Transverse colon (tissue), 4 donors: ENCODE measurements around the gene INTS11. TPM values are rescaled to one million over a fixed set of nuclear protein-coding genes. Genes with fewer than 3 reads are reported as not detected.

Experiments used
- DNase-seq: peaks from one replicate; pipeline ENCODE4 v3.0.0-alpha.2; 2019
- H3K27ac ChIP-seq, 4 donors: fragments of 200-600 bp; sonication (generic); 2 replicates each; pipeline ENCODE4 v1.5.1; 2016 to 2018; ENCODE audit warnings: inconsistent platforms in 4 of 4
- H3K27me3 ChIP-seq: fragments of 200-600 bp; sonication (generic); 2 replicates; pipeline ENCODE4 v1.5.1; 2017; ENCODE audit warnings: inconsistent platforms
- H3K36me3 ChIP-seq, 4 donors: fragments of 200-600 bp; sonication (generic); 2 replicates each; pipeline ENCODE4 v1.5.1; 2017 to 2019; ENCODE audit warnings: inconsistent platforms in 4 of 4
- H3K4me1 ChIP-seq, 4 donors: fragments of 200-600 bp; sonication (generic); 2 replicates each; pipeline ENCODE4 v1.5.1; 2017 to 2020; ENCODE audit warnings: inconsistent platforms in 4 of 4
- H3K4me3 ChIP-seq, 4 donors: fragments of 200-600 bp; sonication (generic); 1 replicate in 1 of 4; 2 replicates in 3 of 4; pipeline versions ENCODE4 v1.5.1 to v1.6.1; 2017 to 2019; ENCODE audit warnings: inconsistent platforms in 4 of 4
- H3K9me3 ChIP-seq, 2 donors: fragments of 200-600 bp; sonication (generic); 2 replicates each; pipeline ENCODE4 v1.5.1; 2017 to 2019; ENCODE audit warnings: inconsistent platforms in 2 of 2
- CTCF ChIP-seq, 5 experiments: fragments of 200-600 bp in 3 of 5; fragments of 450-650 bp in 2 of 5; sonication (generic) in 3 of 5; IDR thresholded peaks; 1 replicate in 2 of 5; 2 replicates in 3 of 5; pipeline ENCODE4 v1.5.1; 2016 to 2017; ENCODE audit warnings: antibody characterized with exemption in 5 of 5, inconsistent platforms in 3 of 5, mild to moderate bottlenecking in 2 of 5, moderate library complexity in 1 of 5
- EP300 ChIP-seq: sonication (generic); formaldehyde crosslinking; IDR thresholded peaks from one replicate; pipeline ENCODE4 v1.6.1; 2017; ENCODE audit warnings: antibody characterized with exemption, low read depth
- POLR2A ChIP-seq: fragments of 450-650 bp; IDR thresholded peaks from one replicate; pipeline ENCODE4 v1.6.1; 2016; ENCODE audit warnings: antibody characterized with exemption, mild to moderate bottlenecking, moderate library complexity
- POLR2AphosphoS5 ChIP-seq, 3 donors: sonication (generic); formaldehyde crosslinking; IDR thresholded peaks; one replicate each; pipeline ENCODE4 v1.6.1; 2016; ENCODE audit warnings: antibody characterized with exemption in 3 of 3
- WGBS, 2 donors: methylation state at CpG; one replicate each; pipeline ENCODE4 v1.1.5; 2018; ENCODE audit warnings: low coverage in 1 of 2; 5-methylcytosine and 5-hydroxymethylcytosine counted together
- in situ Hi-C, 4 donors: fragments of 200-750 bp; cut with MboI; loops; one replicate each; pipeline versions ENCODE4 v1.15.0 to v1.15.1; 2017; ENCODE audit warnings: low sequenced_read_pairs in 3 of 4, low pct_ligation_motif_present in 1 of 4, low pct_unique_long_range_greater_than_20kb in 1 of 4
- intact Hi-C: fragments of 100-400 bp; cut with DNase I; formaldehyde crosslinking; loops from one replicate; pipeline ENCODE4 v1.15.1; 2023; ENCODE audit warnings: low total_unique reads
- total RNA-seq, 4 donors: library from RNA; depleted of rRNA; stranded (reverse); fragments of >200 nt; gene quantifications; one replicate each; pipeline ENCODE4 v1.1.0, GENCODE V29; 2016

Gene INTS11
- total RNA-seq, 4 donors from 2014 or later: 118 to 424 (median 140) TPM

GRCh38 chr1:1347663-1348419, 23.4 kb upstream of the INTS11 start:
- Histone ChIP-seq H3K4me1 (peaks cover 34 to 49% (median 39%) of the 10 kb centered on the region in 4 donors), H3K36me3 (no peaks in the 10 kb centered on the region), H3K27me3 (peaks cover 1% of the 10 kb centered on the region), H3K9me3 (no peaks in the 10 kb centered on the region), H3K4me3 (peak overlapping the region; percentile 81 to 89 (median 86)), H3K27ac (peak overlapping the region; percentile 81 to 91 (median 87))
- DNase-seq: peak; percentile 82
- TF ChIP-seq EP300 (no peak), POLR2A (peak; percentile 49), CTCF (IDR thresholded peaks at IDR 0.05) (no peak), POLR2AphosphoS5 (IDR thresholded peaks at IDR 0.05) (peak in 1 of 3 donors; percentile 39)
- intact Hi-C loops: no loop called here
- 25% methylated on average over 22 of the region's 26 CpGs; no CpG with 5 or more reads in 1 of the 2 donors for WGBS, 2 donors
- in situ Hi-C loops: no loop called here

- WGBS, 2 donors: 67% methylated on average over 10 of the region's 10 CpGs; no CpG with 5 or more reads in 1 of the 2 donors
- H3K4me1 ChIP-seq: peaks cover 34 to 49% (median 39%) of the 10 kb centered on the region in 4 donors
Observed at GRCh38 chr1:1347026-1347595, 22.7 kb upstream of the INTS11 start.

GRCh38 chr1:1346501-1346890, 22.0 kb upstream of the INTS11 start:
- Histone ChIP-seq H3K27me3 (no peaks in the 10 kb centered on the region), H3K27ac (peak overlapping the region in 1 of 4 donors; percentile 81), H3K4me3 (no peak overlapping the region), H3K4me1 (peaks cover 34 to 45% (median 38%) of the 10 kb centered on the region in 4 donors), H3K9me3 (no peaks in the 10 kb centered on the region), H3K36me3 (no peaks in the 10 kb centered on the region)
- WGBS, 2 donors: 84% methylated on average over 10 of the region's 10 CpGs; no CpG with 5 or more reads in 1 of the 2 donors
- in situ Hi-C loops: no loop called here
- intact Hi-C loops: no loop called here
- TF ChIP-seq POLR2A (no peak), CTCF (IDR thresholded peaks at IDR 0.05) (no peak), POLR2AphosphoS5 (IDR thresholded peaks at IDR 0.05) (no peak), EP300 (no peak)
- DNase-seq: no peak

More at GRCh38 chr1:1347026-1347595, 22.7 kb upstream of the INTS11 start:
- H3K27ac ChIP-seq: peak overlapping the region; percentile 81 to 91 (median 87)
- TF ChIP-seq CTCF (IDR thresholded peaks at IDR 0.05): no peak
- TF ChIP-seq EP300: no peak
- no peak for TF ChIP-seq POLR2A
- TF ChIP-seq POLR2AphosphoS5 (IDR thresholded peaks at IDR 0.05): no peak
- H3K9me3 ChIP-seq: no peaks in the 10 kb centered on the region
- H3K27me3 ChIP-seq: no peaks in the 10 kb centered on the region
- H3K36me3 ChIP-seq: no peaks in the 10 kb centered on the region
- no peak for DNase-seq
- in situ Hi-C loops: no loop called here
- H3K4me3 ChIP-seq: peak overlapping the region in 3 of 4 donors; percentile 81 to 87 (median 85)
- intact Hi-C loops: no loop called here

GRCh38 chr1:1345860-1346500, 21.5 kb upstream of the INTS11 start:
- no peak for TF ChIP-seq EP300
- no peak for TF ChIP-seq POLR2A
- no peak for TF ChIP-seq CTCF (IDR thresholded peaks at IDR 0.05)
- no peak for TF ChIP-seq POLR2AphosphoS5 (IDR thresholded peaks at IDR 0.05)
- Histone ChIP-seq H3K4me3 (no peak overlapping the region), H3K27ac (no peak overlapping the region), H3K36me3 (no peaks in the 10 kb centered on the region), H3K27me3 (no peaks in the 10 kb centered on the region), H3K4me1 (peaks cover 34 to 42% (median 37%) of the 10 kb centered on the region in 4 donors), H3K9me3 (no peaks in the 10 kb centered on the region)
- in situ Hi-C loops: no loop called here
- intact Hi-C loops: no loop called here
- DNase-seq: no peak
- 68 to 80% methylated on average over 2 to 7 of the region's 12 CpGs for WGBS, 2 donors
